Effector CD8-positive, alpha-beta T cell (primary cell): ENCODE data around the gene C16orf74.

ENCODE experiments used
- DNase-seq: peaks from one replicate; lab custom pipeline; 2025; lab: John Stamatoyannopoulos, UW

Gene C16orf74

DNA sequence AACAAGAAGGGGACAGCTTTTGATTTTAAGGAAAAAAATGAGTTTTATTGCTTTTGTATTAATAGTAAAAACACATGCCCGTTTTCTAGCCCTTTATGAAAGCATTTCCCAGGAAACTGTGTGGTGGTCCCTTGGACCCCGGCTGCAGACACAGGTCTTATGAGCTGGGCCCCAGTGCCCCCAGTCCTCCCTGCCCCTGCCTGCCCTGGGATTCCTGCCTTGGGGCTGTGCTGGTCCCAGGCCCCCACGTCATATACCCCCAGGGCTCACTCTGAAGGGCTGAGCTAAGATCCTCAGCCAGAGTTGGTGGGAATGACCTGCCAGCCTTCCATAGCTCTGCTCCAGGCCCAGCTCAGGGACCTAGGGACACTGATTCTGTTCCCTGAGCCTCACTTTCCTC, 92.9 kb downstream of the C16orf74 start:
- DNase-seq = no peak
